HG03139 (cell line): ENCODE data around the gene SLC35G6.
"Not testable (repeated sequence)": the region's sequence is repeated elsewhere in the genome, so short reads cannot be mapped to it uniquely, and the experiment has no call there.

ENCODE experiments used
- ATAC-seq: cut with Tn5 transposase; IDR thresholded peaks from one replicate; pipeline ENCODE4 v1.9.1; 2021; ENCODE audit not compliant: unreplicated experiment

The SLC35G6 gene

GRCh38 chr17:7459961-7460545 is 21.2 kb upstream of the SLC35G6 start:
- ATAC-seq = no peak

DNA sequence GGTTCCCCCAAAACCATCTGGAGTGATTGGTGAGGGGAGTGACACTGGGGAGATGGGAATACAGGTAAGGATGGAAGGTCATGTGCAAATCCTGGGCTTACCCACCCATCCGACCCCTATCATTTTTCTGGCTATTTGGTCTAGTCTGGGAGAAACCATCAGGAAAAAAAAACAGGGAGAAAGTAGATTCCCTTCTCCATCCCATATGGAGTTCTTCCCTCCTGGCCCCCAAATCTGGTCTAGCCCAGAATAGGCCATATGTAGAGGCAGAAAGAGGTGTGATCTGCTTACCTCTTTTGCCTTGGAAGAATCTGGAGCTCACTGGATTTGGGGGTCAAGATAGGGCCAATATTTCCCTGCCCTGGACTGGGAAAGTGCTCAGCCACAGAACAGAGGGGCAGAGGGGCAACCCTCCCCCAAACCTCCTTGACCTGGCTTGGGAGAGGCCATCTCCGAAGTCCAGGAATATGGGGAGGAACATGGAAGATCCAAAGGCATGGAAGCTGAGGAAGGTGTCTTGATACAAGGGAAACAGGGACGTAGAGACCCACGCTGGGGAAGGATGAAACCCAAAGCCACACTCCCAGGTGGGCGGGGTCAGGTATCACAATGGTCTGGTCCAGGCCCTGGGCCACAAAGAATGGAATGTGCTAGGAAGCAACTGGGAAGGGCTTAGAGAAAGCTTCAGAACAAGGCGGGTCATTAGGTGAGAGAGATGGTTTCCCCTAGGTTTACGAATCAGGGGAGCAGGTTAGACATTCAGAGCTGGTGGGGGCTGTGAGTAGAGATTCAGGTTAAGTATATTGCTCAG is 20.2 kb upstream of the SLC35G6 start:
- no peak for ATAC-seq

DNA sequence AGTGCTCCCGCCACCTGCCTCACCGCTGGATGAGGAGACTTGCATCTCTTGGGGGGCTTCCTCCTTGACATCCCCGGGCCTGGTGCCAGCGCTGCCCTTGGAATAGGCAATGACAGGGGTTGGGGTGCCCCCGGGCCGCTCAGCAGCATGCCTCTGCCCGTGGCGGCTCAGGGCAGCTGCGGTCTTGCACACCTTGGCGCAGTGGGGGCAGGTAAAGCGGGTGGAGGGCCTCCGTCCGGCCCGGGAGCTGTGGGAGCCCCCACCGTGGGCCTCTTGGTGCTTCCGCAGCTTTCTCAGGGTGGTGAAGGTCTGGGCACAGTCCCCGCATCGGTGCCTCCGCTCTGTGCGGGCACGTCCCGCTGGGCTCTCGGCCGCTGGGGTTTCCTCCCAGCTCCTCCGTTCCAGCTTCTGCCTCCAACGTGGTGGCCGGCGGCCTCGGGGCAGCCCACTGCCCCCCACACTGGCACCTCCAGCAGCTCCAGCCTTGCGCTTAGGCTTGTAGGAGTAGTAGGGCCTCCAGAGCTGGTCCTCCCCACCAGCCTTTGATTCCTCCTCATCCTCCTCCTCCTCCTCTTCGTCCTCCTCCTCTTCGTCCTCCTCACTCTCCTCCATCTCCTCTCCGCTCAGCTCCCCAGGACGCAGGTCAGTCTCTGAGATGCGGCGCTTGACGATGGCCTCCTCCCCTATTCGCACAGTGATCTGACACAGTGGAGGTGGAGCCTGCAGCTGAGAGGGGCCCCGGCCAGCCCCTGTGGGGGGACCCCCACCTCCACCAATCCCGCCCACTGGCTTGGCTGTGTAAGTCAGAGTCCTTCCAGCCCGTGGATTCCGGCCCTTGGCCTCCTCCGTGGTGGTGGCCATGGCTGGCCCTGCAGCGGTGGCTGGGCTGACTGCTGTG is 18.5 kb upstream of the SLC35G6 start:
- no peak for ATAC-seq

DNA sequence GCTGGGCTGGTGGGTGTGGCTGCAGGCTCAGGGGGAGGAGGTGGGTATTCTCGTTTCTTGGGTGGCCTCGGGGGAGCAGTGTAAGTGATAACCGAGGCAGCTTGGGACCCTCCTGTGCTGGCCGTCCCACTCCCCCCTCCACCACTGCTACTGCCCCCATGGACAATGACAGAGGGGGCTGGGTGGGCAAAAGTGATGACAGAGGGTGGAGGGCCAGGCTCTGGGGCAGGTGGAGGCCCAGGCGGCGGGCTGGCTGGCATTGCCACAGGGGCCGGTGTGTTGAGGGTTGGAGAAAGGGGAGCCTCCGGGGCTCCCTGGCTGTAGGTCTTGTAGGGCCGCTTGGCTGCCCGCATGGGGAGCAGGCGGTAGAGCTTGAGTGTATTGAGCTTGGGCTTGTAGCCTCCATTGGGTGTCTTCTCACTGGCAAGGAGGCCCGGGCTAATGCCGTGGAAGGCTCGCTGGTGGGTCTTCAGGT is 17.8 kb upstream of the SLC35G6 start:
- ATAC-seq = no peak

DNA sequence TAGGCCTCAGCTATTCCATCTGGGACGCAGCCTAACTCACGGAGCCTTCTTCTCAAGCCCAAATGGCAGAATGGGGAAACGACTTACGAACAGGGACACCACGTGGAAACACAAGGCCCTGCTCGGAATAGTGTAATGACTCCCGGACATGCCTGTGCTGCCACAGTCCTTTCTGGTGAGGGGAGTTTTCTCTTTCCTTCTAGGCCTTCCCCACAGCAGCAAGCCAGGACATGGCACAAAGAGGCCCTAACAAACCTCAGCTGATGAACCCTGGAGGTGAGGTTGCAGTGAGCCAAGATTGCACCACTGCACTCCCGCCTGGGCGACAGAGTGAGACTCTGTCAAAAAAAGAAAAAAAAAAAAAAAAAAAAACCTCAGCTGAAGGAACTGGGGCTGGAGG is 17.2 kb upstream of the SLC35G6 start:
- ATAC-seq = no peak

DNA sequence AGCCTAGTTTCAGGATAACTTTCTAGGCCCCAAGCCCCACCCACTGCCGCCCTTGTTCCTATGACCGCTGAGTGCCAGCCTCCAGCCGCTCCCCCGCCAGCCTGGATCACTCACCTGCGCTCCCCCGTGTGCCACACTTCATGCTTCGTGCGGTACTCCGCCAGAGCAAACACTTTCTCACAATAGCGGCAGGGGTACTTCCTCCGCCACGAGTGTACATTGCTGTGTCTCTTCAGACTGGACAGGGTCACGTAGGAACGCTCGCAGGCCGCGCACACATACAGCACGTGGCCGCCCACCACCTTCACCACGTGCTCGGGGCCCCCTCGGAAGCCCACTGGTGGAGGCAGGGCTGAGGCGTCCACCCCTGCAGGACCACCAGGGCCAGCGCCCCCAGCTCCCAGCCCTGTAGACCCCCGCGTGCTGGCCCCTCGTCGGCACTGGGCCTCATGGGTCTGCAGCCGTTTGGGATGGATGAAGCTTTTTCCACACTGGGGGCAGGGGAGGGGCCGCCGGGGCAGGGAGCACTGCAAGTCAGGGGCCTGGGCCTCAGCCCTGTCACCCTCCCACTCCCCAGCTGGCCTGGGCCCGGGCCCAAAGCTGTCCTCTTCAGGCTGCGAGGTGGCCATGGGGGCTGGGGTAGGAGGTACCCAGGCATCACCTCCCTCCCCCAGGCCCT is 15.5 kb upstream of the SLC35G6 start:
- ATAC-seq = no peak

- ATAC-seq = no peak
These were observed 15.0 kb upstream of the SLC35G6 start for GRCh38 chr17:7466318-7466638.

- ATAC-seq = no peak
These were observed 14.5 kb upstream of the SLC35G6 start for GRCh38 chr17:7466639-7467341.

- ATAC-seq = no peak
These were observed 13.7 kb upstream of the SLC35G6 start for GRCh38 chr17:7467498-7467897.

- no peak for ATAC-seq
These were observed 13.0 kb upstream of the SLC35G6 start for GRCh38 chr17:7468290-7468689.

DNA sequence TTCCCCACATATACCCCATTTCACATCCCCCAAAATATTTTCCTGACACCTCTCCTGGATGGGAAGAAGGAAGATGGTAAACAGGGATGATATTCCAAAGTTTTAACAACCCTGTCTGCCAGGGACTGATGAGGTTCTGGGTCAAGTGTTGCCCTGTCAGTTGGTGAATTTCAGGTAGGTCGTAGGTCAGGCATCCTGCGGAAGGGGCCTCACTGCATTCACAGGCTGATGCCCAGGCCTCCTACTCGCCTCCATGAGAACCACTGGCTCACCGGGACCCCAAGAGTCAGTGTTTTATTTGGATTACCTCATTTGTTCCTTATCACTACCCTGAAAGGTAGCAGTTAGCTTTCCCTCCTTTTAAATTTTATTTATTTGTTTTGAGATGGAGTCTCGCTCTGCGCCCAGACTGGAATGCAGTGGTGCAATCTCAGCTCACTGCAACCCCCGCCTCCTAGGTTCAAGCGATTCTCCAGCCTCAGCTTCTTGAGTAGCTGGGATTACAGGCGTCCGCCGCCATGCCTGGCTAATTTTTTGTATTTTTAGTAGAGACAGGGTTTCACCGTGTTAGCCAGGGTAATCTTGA is 12.3 kb upstream of the SLC35G6 start:
- ATAC-seq = no peak

- ATAC-seq = not testable (repeated sequence)
These were observed 11.4 kb upstream of the SLC35G6 start for GRCh38 chr17:7469843-7470242.

GRCh38 chr17:7470457-7470973 is 10.7 kb upstream of the SLC35G6 start:
- ATAC-seq = not testable (repeated sequence)

DNA sequence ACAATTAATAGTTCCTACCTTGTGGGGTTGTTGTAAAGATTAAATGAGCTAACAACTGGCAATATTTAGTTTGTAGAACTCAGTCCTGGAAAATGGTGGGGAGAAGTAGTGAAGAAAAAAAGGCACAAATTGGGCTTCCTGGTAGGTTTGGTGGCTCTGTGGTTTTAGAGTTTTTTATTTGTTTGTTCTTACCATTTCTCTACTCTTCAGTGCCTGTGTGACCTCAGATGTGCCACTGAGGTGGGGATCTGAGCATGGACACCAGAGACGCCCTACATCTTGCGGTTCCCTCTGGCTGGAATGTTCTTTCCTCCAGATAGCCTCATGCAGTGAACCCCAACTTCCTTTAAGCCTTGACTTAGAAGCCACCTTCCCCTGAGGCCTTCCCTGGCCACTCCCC is 9.5 kb upstream of the SLC35G6 start:
- ATAC-seq = no peak

DNA sequence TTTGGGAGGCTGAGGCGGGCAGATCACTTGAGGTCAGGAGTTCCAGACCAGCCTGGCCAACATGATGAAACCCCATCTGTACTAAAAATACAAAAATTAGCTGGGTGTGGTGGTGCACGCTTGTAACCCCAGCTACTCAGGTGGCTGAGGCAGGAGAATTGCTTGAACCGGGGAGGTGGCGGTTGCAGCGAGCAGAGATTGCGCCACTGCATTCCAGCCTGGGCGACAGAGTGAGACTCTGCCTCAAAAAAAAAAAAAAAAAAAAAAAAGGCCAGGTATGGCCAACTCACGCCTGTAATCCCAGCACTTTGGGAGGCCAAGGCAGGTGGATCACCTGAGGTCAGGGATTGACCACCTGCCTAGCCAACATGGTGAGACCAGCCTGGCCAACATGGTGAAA is 6.5 kb upstream of the SLC35G6 start:
- not testable (repeated sequence) for ATAC-seq

DNA sequence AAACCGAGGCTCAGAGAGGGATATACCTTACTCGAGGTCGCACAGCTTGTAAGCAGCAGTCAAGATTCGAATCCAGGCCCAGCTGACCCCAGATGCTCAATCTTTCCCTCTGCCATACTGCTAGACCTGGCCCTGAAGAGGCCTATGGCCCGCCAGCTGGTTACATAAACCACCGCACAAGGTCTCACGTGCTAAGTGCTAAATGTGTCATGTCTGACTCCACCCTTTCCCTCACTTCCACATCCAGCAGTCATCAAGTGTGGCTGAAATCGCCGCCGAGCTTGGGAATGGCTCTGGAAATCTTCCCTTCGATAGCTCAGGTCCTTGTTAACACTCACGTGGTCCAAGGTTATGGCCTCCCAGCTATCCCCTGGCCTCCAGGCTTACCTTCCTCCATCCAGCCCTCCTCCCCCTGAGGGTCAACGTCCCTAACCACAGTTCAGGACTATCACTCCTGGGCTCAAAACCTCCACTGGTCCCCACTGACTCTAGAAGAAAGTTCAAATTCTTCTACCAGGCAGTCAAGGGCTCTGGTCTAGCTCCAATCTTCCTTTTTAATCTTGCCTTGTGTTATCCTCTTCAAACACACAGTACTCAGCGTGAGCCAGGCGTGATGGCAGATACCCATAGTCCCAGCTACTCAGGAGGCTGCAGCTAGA is 5.4 kb upstream of the SLC35G6 start:
- ATAC-seq = no peak

DNA sequence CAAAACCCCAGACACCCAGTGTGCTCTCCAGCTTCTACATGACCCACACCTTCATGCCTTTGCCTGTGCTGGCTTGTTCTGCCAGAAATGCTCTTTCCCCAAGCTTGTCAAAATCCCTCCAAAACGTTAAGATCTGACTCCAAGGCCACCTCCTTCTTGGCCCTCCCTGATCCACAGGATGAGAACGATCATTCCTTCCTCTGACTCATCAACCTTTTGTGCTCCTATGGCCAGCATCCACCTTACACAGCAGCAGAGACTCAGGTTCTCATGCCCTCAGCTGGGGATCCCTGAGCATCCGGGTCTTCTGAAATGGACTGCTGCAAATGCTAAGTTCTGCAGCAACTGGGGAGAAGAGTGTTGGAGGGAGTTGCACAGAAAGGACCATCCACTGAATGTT is 4.8 kb upstream of the SLC35G6 start:
- ATAC-seq = no peak

GRCh38 chr17:7476951-7477350 is 4.3 kb upstream of the SLC35G6 start:
- ATAC-seq = no peak
